HL-60/S4 treated with retinoic acid at 250 ng/mL for 4 days and 3 days (cell line): ENCODE measurements around the gene AGBL1.

ENCODE experiments used
- in situ Hi-C: fragments of 300-500 bp; cut with MboI; formaldehyde crosslinking; loops from 2 replicates; pipeline ENCODE4 v1.7.0; 2022; ENCODE audit warnings: low sequenced_read_pairs

The AGBL1 gene

DNA sequence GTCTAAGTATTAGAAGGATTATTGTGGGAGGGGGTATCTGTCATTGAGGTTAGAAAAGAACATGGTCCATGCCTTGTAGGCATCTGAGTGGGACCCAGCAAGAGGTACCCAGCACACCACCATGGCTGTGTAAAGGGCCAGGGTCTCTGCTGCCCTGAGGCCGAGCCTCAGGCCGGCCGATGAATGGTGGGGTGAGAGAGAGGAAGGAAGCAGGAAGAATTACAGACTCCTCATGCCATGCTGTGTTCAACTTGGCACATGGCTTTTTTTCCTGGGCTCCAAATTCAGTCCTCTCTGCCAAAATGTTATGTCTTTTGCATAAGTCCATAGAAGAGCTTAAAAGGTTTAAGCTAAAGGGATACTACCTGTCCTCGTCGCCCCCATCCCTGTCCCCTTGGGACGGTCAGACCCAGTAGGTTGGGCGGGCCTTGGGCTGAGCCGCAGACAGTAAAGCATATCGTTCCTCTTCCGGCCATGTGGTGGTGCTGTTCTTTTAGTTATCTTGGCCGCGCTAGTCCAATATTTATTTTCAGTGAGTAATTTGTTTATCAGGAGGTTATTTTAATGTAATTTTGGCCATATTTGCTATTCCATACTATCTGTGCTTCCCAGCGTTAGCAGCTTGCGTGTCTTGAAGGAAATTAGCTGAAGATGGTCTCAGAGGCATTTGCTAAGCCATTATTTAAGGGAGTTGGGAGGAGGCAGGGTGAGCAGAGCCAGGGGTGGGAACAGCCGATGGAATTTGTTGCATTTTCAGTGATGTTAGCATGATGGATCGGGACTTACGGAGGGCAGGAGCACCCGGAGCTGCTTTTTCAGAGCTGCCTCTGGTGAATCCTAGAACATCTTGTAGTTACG, 152.4 kb downstream of the AGBL1 start:
- in situ Hi-C loops = no loop called here

GRCh38 chr15:86235667-86236066, 156.0 kb downstream of the AGBL1 start:
- in situ Hi-C loops = no loop called here

DNA sequence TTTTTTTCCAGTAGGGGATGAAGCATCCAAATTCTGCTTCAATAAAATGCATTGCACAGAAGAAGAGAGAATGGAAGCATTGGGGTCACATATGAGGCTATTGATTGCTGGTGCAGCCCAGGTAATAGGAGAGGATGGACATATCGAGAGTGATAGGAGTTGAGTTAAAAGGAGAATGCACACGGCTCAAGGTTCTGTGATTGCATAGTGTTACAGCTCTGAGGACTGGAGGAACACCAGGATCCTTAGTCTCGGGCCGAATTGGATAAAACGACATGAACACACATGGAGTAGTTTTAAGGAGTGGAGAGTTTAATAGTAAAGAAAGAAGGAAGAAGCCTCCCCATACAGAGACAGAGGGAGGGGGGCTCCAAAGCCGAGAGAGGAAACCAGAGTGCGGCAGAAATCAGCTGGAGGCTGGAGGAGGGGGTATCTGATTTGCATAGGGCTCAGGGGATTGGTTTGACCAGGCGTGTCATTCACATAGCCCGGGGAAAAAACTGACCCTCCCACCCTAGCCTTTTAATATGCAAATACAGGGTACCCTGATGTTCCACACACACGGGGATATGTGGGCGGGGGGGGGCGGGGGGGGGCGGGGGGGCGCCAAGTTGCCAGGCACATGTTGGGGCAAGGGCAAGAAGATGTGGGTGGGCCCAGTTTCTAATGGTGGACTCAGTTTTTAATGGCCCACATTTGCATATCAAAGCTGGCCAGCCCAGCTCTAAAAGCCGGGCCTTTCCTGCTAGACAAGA, 156.9 kb downstream of the AGBL1 start:
- in situ Hi-C loops = no loop called here

GRCh38 chr15:86237111-86237500, 157.4 kb downstream of the AGBL1 start:
- in situ Hi-C loops = no loop called here

DNA sequence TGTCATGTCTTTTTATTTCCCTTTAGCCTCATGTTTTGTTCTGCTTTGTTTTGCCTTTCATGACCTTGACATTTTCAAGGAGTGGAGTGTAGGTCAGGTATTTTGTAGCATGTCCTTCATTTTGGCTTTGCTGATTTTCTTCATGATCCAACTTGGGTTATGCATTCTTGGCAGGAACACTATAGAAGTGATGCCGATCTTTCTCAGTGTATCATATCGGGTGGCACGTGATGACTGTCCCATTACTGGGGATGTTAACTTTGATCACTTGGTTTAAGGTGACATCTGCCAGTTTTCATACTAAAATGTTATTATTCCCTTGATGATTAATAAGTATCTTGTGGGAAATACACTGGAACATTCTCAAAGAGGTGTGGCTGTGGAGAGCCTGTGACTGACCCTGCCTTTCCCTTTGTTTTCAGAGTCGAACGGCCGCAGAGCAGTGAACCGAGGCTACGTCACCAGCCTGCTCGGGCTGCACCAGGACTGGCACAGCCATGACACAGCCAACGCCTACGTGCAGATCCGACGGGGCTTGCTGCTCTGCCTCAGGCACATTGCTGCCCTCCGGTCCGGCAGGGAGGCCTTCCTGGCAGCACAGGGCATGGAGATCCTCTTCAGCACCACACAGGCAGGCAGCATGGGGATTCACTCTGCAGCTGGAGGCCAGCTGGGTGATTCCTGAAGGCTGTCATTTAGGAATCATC, 167.7 kb downstream of the AGBL1 start:
- in situ Hi-C loops = no loop called here

GRCh38 chr15:86255247-86255646, 175.6 kb downstream of the AGBL1 start:
- in situ Hi-C loops = no loop called here

- in situ Hi-C loops = no loop called here
Observed at GRCh38 chr15:86256628-86257027, 177.0 kb downstream of the AGBL1 start.

DNA sequence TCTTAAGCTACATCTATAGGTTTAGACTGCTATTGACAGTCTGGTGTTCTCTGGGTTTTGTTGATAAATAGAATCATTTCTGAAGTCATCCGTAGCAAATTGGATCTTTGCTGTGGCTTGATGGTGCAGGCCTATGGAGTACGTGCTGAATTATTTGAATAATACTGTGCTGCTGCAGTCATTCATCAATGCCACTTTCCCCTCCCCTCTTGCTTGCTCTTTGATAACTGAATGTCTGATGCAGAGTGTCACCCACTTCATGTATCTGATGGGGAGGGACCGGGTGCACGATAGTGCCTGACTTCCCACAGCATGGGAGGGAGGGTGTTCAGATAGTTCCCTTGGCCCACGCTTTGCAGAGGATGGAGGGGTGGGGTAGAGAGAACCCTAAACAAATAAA, 179.9 kb downstream of the AGBL1 start:
- in situ Hi-C loops = no loop called here

DNA sequence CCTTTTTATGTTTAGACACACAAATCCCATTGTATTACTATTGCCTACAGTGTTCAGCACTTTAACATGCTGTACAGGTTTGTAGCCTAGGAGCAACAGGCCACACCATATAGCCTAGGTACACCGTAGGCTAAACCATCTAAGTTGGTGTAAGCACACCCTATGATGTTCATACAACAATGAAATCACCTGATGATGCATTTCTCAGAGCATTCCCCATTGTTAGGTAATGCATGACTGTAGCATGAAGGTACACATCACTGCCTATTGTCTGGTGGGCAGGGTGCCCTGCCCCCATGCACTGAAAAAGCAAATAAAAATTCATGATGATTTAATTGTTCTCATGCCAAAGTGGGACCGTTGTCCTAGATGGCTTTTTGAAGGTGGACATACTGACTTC, 183.6 kb downstream of the AGBL1 start:
- in situ Hi-C loops = no loop called here

DNA sequence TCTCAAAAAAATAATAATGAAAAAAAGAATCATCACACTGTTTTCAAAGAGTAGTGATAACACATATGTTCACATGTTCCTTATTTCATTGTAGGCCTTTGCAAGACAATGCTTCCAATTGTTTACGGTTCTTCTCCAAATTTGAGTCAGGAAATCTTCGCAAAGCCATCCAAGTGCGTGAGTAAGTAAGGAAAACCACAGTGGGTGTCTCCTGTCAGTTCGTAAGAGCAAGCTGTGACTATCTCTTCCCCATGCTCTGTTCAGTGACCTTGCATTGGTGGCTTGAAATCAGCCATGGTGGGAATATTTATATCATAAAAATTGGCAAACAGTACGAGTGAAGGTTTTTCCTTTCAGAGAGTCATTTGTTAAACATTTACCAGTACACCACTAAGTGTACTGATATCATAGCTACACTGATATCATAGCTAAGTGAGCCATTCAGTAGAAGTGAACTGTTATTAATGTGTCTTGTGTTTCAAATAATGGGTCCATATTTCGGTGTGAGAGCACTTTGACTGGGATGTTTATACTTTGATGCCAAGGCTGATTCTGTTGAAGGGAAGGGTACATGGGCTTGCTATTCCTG, 187.3 kb downstream of the AGBL1 start:
- in situ Hi-C loops = no loop called here

DNA sequence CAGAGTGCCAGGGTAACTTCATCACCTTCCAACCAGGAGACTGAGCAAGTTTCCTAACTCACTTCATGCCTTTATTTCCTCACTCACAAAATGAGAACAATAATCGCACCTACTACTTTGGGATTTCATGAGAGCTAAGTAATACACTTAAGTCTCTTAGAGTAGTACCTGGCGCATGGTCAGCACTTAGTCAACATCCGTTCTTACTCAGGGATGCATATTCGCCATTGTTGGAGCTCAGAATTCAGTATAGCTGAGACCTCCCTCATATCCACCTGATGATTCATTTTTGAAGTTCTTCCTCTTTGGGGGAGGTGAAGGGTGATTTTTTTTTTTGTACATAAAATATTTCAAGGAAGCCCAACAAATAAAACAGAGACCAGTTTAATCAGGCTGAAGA, 188.2 kb downstream of the AGBL1 start:
- in situ Hi-C loops = no loop called here

- in situ Hi-C loops = no loop called here
Observed at GRCh38 chr15:86268558-86268957, 188.9 kb downstream of the AGBL1 start.

DNA sequence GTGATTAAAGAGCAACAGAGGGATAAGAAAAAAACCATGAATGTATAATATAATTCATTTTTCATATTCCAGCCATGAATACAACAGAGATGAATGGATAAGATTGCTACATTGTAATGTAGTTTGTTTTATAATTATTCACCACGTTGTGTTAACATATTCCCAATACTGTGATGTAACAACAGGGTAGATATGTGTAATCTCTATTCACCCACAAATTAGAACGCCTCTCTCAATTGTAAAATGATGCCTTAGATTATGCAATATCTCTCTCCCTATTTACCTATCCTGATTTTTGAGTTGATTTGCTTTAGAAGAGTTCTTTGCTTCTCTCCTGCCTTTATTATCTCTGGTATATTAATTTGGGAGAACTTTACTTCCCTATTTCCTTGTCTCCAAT, 193.6 kb downstream of the AGBL1 start:
- in situ Hi-C loops = no loop called here

- in situ Hi-C loops = no loop called here
Observed at GRCh38 chr15:86275361-86275760, 195.7 kb downstream of the AGBL1 start.

DNA sequence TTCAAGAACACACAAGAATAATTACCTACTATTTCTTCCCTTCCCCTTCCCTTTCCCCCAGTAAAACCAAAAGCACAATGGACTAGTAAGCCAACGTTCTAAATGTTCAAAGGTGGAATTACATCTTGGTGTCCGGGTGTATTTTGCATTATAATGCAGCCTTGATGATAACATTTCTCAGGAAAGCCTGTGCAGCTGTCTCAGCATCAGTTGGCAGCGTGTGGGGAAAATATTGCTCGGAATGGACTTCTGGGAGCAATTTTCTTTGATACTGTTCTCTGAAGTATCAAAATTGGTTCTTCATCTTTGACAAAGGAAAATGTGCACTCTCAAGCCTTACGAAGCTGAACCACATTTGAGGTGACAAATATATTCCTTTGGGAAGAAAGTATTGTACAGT, 198.9 kb downstream of the AGBL1 start:
- in situ Hi-C loops = no loop called here

- in situ Hi-C loops = no loop called here
Observed at GRCh38 chr15:86284635-86285034, 205.0 kb downstream of the AGBL1 start.

DNA sequence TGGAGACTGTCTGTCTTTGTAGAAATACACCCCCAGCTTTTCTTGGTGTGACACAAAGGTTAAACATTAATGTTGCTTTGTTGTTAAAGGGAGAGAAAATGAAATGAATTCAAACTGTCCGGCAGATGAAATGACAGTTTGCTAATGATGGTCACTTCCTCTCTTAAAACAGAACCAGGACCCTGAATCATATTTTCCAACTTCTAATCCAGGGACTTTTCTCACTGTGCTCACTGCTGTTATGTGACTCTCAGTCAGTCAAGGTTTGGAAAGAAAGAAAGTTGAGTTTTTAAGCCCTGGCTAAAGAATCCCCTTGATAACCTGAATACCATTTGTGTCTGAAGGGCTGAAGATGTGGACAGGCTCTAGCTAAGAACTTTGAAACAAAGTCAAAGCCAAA, 215.8 kb downstream of the AGBL1 start:
- in situ Hi-C loops = no loop called here

DNA sequence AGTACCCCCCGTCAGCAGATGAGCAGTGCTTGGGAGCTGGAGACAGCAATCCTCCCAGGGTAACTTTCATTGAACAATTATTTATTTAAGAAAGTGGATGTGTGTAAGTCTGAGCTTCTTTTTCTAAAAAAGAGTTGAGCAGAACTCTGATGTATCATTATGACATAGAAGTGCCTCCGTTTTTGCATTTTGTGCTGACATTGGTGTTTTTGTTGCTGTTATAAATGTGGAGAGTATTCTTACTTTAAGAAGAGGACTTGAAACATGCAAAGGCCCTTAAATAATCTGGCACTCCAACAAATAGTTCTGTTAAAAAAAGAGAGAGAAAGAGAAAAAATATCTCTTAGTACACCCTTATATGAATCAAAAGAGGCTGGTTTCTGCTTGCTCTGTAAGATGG, 217.1 kb downstream of the AGBL1 start:
- in situ Hi-C loops = no loop called here

DNA sequence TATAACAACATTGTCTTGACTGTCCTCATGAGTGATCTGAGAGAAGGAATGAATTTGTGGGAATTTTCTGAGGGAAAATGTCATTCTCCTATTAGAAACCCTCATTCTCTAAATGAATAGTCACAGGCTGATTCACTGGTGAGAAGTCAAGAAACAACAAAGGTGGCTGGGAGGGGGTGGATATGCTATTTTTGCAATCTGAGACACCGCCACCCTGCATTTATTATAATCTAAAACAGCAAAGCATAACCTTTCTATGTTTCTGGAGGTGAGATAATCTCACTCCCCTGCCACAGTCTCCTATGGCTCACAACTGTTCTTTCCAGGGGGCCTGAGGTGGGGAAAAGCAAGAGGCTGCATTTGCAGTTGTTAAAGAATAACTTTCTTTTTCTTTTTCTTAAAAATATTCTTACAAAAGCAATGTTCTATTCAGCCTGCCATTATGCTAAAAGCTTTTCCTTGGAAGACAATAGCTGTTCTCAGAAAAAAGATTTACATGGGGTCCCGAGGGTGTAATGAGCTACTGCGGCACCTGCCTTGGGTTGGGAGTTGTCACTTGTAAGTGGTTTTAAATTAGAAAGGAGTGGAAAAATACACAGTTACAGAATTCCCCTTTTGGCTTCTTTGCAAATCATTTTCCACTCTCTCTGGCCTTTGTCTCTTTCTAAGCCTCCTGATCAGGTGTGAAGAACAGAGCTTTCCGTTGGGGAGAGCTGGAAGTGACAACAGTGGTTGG, 220.9 kb downstream of the AGBL1 start:
- in situ Hi-C loops = no loop called here

DNA sequence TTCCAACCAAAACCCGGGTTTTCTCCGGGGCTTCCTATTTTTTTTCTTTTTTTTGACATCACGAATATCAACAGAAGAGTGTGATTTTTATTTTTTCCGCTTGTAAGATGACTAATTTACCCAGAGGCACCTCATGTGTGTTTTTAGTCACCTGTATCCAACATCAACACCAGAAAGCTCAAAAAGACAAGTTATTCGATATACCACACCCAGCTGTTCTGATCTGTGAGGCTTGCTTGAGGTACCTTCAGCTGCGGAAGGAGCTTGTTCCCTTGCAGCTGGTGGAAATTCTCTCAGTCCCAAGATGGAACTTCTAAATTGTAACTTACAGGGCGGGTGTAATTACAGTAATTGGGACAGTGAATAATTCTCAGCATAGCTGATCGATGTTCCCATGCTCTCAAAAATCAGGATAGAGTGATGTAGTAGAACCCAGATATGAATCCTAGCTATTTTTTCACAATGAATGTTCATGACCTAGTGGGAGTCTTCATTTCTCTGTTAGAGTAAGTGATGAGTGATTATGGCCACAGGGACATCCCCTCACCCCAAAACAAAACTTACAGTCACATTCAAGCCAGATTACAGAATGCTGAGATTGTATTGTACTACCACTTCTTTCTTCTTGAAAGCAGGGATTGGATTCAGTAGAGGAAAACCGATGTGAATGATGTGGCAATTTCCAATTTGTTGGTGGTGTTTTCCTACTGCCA, 232.1 kb downstream of the AGBL1 start:
- in situ Hi-C loops = no loop called here
